Nephron (organoid): Measurements from ENCODE around the gene GP9.
A peak's percentile ranks its signal among the peaks of the same experiment; 100 is the strongest.

ENCODE experiments used
- H3K27ac Mint-ChIP-seq, 3 experiments: 2 replicates each; pipeline ENCODE4 v1.8.0; 2020; ENCODE audit warnings: mixed read lengths in 3 of 3, mild to moderate bottlenecking in 2 of 3, moderate library complexity in 1 of 3
- H3K27me3 Mint-ChIP-seq: 2 replicates; pipeline ENCODE4 v1.8.0; 2021; ENCODE audit warnings: low read depth, mild to moderate bottlenecking, moderate library complexity, mixed read lengths
- H3K36me3 Mint-ChIP-seq: 2 replicates; pipeline ENCODE4 v1.8.0; 2020; ENCODE audit warnings: low read depth, mixed read lengths
- H3K4me1 Mint-ChIP-seq: 2 replicates; pipeline ENCODE4 v1.8.0; 2020; ENCODE audit warnings: mixed read lengths
- H3K4me3 Mint-ChIP-seq, 3 experiments: 2 replicates each; pipeline ENCODE4 v1.8.0; 2020; ENCODE audit warnings: mild to moderate bottlenecking in 3 of 3, mixed read lengths in 3 of 3, moderate library complexity in 2 of 3
- H3K9me3 Mint-ChIP-seq: 2 replicates; pipeline ENCODE4 v1.8.0; 2020; ENCODE audit warnings: mixed read lengths
- TF ChIP-seq, protein P1 (sequence below), 3 experiments: fragments of 200-600 bp; sonication (generic); IDR thresholded peaks; one replicate each; pipeline ENCODE4 v1.5.0; 2021; ENCODE audit warnings: antibody characterized with exemption in 3 of 3; ENCODE audit not compliant: unreplicated experiment in 3 of 3

GP9 gene

DNA sequence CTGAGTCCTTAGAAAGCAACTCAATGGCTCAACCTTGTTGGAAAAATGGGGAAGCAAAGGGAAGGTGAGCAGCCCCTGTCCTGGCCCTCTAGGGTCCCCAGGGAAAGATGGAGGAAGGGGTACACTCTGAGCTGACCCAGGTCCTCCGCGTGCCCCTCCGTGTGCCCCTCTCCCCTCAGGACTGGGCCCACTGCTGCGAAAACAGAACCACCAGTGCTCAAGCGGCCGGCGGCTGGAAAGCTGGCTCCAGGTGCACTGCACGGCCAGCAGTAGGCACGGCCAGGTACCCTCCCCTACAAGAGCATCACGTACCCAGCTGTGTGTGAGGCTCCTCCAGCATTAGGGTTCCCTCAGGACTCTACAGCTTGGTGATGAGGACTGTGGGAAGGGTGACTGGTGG, 34.7 kb downstream of the GP9 start:
- Mint-ChIP-seq H3K4me3 (no peak overlapping the region), H3K27ac (no peak overlapping the region), H3K36me3 (peaks cover 44% of the 10 kb centered on the region), H3K4me1 (no peaks in the 10 kb centered on the region), H3K27me3 (no peaks in the 10 kb centered on the region), H3K9me3 (peaks cover 22% of the 10 kb centered on the region)
- TF ChIP-seq, protein P1, sequence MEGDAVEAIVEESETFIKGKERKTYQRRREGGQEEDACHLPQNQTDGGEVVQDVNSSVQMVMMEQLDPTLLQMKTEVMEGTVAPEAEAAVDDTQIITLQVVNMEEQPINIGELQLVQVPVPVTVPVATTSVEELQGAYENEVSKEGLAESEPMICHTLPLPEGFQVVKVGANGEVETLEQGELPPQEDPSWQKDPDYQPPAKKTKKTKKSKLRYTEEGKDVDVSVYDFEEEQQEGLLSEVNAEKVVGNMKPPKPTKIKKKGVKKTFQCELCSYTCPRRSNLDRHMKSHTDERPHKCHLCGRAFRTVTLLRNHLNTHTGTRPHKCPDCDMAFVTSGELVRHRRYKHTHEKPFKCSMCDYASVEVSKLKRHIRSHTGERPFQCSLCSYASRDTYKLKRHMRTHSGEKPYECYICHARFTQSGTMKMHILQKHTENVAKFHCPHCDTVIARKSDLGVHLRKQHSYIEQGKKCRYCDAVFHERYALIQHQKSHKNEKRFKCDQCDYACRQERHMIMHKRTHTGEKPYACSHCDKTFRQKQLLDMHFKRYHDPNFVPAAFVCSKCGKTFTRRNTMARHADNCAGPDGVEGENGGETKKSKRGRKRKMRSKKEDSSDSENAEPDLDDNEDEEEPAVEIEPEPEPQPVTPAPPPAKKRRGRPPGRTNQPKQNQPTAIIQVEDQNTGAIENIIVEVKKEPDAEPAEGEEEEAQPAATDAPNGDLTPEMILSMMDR (IDR thresholded peaks at IDR 0.05; ENCODE audit: unreplicated experiment in 3 of 3): no peak

DNA sequence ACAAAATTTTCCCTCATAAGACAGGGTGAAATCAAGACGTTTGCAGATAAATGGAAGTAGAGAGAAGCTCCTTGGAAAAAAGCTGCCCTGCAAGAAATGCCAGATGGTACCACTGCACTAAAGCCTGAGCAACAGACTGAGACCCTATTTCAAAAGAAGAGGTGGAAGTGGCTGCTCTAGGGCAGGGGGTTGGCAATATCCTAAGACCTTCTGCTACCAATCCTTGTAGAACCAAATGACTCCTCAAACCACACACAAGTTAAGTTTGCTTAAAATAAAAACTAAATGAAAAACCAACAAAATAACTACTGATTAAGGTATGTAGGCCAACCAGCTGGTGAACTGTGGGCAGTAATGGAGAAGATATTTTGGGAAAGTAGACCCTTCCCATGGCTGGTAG, 39.7 kb downstream of the GP9 start:
- Mint-ChIP-seq H3K27ac (no peak overlapping the region), H3K4me3 (no peak overlapping the region), H3K27me3 (no peaks in the 10 kb centered on the region), H3K4me1 (no peaks in the 10 kb centered on the region), H3K36me3 (peaks cover 38% of the 10 kb centered on the region), H3K9me3 (peaks cover 22% of the 10 kb centered on the region)
- TF ChIP-seq, protein P1 (IDR thresholded peaks at IDR 0.05; ENCODE audit: unreplicated experiment in 3 of 3): no peak

DNA sequence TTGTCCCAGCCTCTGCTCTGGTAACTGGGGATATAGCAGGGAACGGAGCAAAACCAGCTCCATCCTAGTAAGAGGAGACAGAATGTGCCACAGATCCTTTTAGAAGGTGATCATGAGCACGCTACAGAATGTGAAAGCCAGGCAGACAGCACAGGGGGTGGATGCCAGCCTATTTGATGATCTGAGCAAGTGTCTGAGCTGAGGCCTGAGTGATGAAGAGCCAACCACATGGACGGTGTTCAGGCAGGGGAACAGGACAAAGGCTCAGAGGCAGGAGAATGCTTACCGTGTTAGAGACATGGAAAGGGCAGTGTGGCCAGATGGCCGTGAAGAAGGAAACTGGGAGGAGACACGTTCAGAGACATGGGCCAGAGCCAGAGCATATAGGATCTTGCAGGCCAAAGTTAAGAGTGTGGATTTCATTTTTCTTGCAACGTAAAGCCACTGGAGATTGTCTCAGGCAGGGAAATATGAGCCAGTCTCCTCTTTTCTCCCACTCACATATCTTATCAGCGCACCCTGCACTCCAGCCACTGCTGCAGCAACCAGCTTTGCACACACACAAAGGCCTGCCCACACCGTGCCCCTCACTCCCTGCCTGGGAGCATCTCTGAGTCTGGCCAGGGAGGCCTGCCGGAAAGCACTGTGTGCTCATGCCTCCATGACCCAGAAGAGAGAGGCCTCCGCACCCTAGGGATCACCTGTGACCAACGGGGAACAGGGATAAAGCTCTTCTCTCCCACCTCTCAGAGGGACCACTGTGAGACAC, 41.0 kb downstream of the GP9 start:
- H3K27ac Mint-ChIP-seq: peak overlapping the region in 2 of 3 experiments; percentile 19 to 37
- H3K4me1 Mint-ChIP-seq: no peaks in the 10 kb centered on the region
- no peaks in the 10 kb centered on the region for H3K27me3 Mint-ChIP-seq
- H3K36me3 Mint-ChIP-seq: peaks cover 34% of the 10 kb centered on the region
- H3K9me3 Mint-ChIP-seq: peaks cover 18% of the 10 kb centered on the region
- TF ChIP-seq, protein P1 (IDR thresholded peaks at IDR 0.05; ENCODE audit: unreplicated experiment in 3 of 3): no peak
- no peak overlapping the region for H3K4me3 Mint-ChIP-seq

DNA sequence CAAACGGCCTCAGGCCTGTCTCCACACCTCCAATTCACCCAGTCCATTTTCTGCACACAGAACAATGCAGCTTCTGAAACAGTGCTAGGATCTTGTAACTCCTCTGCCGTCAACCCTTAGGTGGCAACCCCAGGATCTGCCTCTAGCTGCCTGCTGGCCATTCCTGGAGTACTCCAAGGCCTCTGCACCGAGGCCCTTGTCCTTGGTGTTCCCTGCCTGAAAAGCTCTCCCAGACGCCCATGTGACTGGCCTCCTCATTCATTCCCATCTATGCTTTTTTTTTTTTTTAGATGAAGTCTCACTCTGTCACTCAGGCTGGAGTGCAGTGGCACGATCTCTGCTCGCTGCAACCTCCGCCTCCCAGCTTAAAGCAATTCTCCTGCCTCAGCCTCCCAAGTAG, 42.7 kb downstream of the GP9 start:
- no peaks in the 10 kb centered on the region for H3K27me3 Mint-ChIP-seq
- peaks cover 16% of the 10 kb centered on the region for H3K36me3 Mint-ChIP-seq
- H3K4me1 Mint-ChIP-seq: no peaks in the 10 kb centered on the region
- no peak overlapping the region for H3K27ac Mint-ChIP-seq
- H3K9me3 Mint-ChIP-seq: peaks cover 7% of the 10 kb centered on the region
- no peak overlapping the region for H3K4me3 Mint-ChIP-seq
- TF ChIP-seq, protein P1 (IDR thresholded peaks at IDR 0.05; ENCODE audit: unreplicated experiment in 3 of 3): no peak

DNA sequence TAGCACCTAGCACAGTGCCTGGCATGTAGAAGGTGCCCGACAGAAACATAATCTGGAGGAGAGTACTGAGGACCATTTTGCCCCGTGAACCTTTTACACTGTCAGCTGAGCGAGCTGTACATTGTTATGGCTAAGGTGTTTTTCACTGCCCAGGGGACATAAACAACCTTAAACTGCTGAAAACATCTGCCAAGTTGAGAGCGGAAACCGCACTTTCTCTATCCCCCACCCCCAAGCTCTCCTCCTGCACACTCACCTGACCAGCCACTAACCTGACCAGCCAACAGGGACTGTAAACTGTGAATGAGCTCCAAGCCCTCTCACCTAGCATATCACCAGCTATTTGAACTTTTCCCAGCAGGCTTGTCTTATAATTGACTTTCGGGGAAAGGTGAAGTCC, 43.5 kb downstream of the GP9 start:
- H3K27ac Mint-ChIP-seq: no peak overlapping the region
- H3K9me3 Mint-ChIP-seq: peaks cover 5% of the 10 kb centered on the region
- H3K4me3 Mint-ChIP-seq: no peak overlapping the region
- TF ChIP-seq, protein P1 (IDR thresholded peaks at IDR 0.05; ENCODE audit: unreplicated experiment in 3 of 3): no peak
- H3K36me3 Mint-ChIP-seq: peaks cover 19% of the 10 kb centered on the region
- no peaks in the 10 kb centered on the region for H3K27me3 Mint-ChIP-seq
- no peaks in the 10 kb centered on the region for H3K4me1 Mint-ChIP-seq

DNA sequence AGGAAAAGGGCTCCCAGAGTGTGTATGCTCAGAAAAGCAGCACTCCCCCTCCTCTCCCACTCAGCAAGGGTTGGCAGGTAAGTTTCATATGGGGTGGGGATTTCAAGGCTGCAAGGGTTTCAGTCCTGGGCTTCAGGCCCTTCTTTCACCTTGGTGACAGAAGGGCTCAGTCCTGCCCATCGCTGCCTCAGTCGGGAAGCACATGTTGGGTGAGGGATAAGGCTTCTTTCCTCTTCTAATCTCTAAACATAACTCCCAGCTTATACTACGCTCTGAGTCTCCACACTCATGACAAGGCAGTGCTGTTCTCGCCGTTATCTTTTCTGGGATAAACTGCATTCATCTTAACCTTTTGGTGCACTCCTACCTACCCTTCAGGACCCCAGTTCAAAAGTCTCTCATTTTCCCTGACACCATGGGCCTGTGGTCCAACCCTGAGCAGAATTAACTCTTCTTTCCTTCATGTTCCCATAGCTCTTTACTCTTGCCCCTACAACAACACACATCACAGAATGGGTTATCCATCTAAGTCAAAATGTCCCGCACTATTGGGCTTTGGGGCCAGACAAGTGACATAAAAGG, 44.0 kb downstream of the GP9 start:
- H3K4me1 Mint-ChIP-seq: no peaks in the 10 kb centered on the region
- peaks cover 5% of the 10 kb centered on the region for H3K9me3 Mint-ChIP-seq
- no peak overlapping the region for H3K4me3 Mint-ChIP-seq
- H3K27me3 Mint-ChIP-seq: no peaks in the 10 kb centered on the region
- H3K27ac Mint-ChIP-seq: no peak overlapping the region
- TF ChIP-seq, protein P1 (IDR thresholded peaks at IDR 0.05; ENCODE audit: unreplicated experiment in 3 of 3): no peak
- peaks cover 16% of the 10 kb centered on the region for H3K36me3 Mint-ChIP-seq
